AG09309 (cell line): ENCODE data around the gene PCNX2.

Experiments
- DNase-seq: peaks from one replicate; pipeline ENCODE4 v3.0.0-alpha.2; 2010; ENCODE audit warnings: low read depth
- H3K4me3 ChIP-seq: 2 replicates; pipeline ENCODE4 v1.5.1; 2011; ENCODE audit warnings: mild to moderate bottlenecking, low read depth, low read length, moderate library complexity; ENCODE audit not compliant: control insufficient read depth
- CTCF ChIP-seq: IDR thresholded peaks from 2 replicates; pipeline ENCODE4 v1.5.1; 2011; ENCODE audit warnings: mild to moderate bottlenecking, low read depth, low read length, inconsistent platforms; ENCODE audit not compliant: insufficient read depth, control insufficient read depth; ENCODE audit errors: missing control alignments

Gene PCNX2

GRCh38 chr1:233158322-233158721 lies 137.2 kb downstream of the PCNX2 start:
- TF ChIP-seq CTCF = no peak
- no peak for DNase-seq

GRCh38 chr1:233157245-233157644 lies 138.3 kb downstream of the PCNX2 start:
- no peak for TF ChIP-seq CTCF

More at GRCh38 chr1:233158322-233158721, 137.2 kb downstream of the PCNX2 start:
- no peak overlapping the region for H3K4me3 ChIP-seq

GRCh38 chr1:233151861-233152260 lies 143.7 kb downstream of the PCNX2 start:
- H3K4me3 ChIP-seq = no peak overlapping the region
- DNase-seq = no peak
- no peak for TF ChIP-seq CTCF

More at GRCh38 chr1:233157245-233157644, 138.3 kb downstream of the PCNX2 start:
- no peak for DNase-seq
- no peak overlapping the region for H3K4me3 ChIP-seq

GRCh38 chr1:233144434-233144833 lies 151.1 kb downstream of the PCNX2 start:
- DNase-seq = no peak
- TF ChIP-seq CTCF = no peak
- H3K4me3 ChIP-seq = no peak overlapping the region

GRCh38 chr1:233143241-233143640 lies 152.3 kb downstream of the PCNX2 start:
- TF ChIP-seq CTCF = no peak
- H3K4me3 ChIP-seq = no peak overlapping the region
- DNase-seq = no peak

- no peak for TF ChIP-seq CTCF
- DNase-seq = peak; percentile 8
- H3K4me3 ChIP-seq = no peak overlapping the region
Observed at GRCh38 chr1:233140974-233141373, 154.6 kb downstream of the PCNX2 start.

GRCh38 chr1:233140499-233140898 lies 155.0 kb downstream of the PCNX2 start:
- no peak for TF ChIP-seq CTCF
- H3K4me3 ChIP-seq = no peak overlapping the region
- DNase-seq = no peak
